CD14-positive monocyte (primary cell): Measurements from ENCODE around the gene PLCXD3. TPM values are rescaled to one million over a fixed set of nuclear protein-coding genes. Genes with fewer than 3 reads are reported as not detected.

Experiments used
- DNase-seq, 3 donors: peaks; one replicate each; pipeline ENCODE4 v3.0.0-alpha.2; 2011 to 2022
- H2AFZ ChIP-seq: 2 replicates; pipeline ENCODE4 v1.6.0; 2012; ENCODE audit warnings: mild to moderate bottlenecking, low read depth, low read length, inconsistent platforms; ENCODE audit not compliant: insufficient read depth, poor library complexity, severe bottlenecking
- H3K27ac ChIP-seq, 2 donors: 1 replicate in 1 of 2; 2 replicates in 1 of 2; pipeline ENCODE4 v1.5.1; 2012 to 2013; ENCODE audit warnings: low read length in 2 of 2, control low read depth in 1 of 2, inconsistent platforms in 1 of 2, low read depth in 1 of 2, mild to moderate bottlenecking in 1 of 2
- H3K27me3 ChIP-seq, 2 donors: one replicate each; pipeline versions ENCODE4 v1.6.0 to v1.6.1; 2011 to 2013; ENCODE audit warnings: low read length in 2 of 2; ENCODE audit not compliant: control insufficient read depth in 2 of 2, insufficient read depth in 2 of 2
- H3K36me3 ChIP-seq, 2 donors: replicated peaks in 1 of 2; 1 replicate in 1 of 2; 2 replicates in 1 of 2; pipeline versions ENCODE4 v1.5.1 to v1.6.1; 2012 to 2013; ENCODE audit warnings: low read length in 2 of 2, control low read depth in 1 of 2, inconsistent platforms in 1 of 2, mild to moderate bottlenecking in 1 of 2; ENCODE audit not compliant: insufficient read depth in 2 of 2, control insufficient read depth in 1 of 2
- H3K4me1 ChIP-seq, 2 donors: 1 replicate in 1 of 2; 2 replicates in 1 of 2; pipeline versions ENCODE4 v1.5.1 to v1.6.1; 2012 to 2013; ENCODE audit warnings: low read length in 2 of 2, control low read depth in 1 of 2, inconsistent platforms in 1 of 2, mild to moderate bottlenecking in 1 of 2, moderate library complexity in 1 of 2; ENCODE audit not compliant: insufficient read depth in 2 of 2, control insufficient read depth in 1 of 2
- H3K4me2 ChIP-seq: replicated peaks from 2 replicates; pipeline ENCODE3; 2012; ENCODE audit warnings: low read length, moderate library complexity, mild to moderate bottlenecking; ENCODE audit not compliant: poor library complexity, severe bottlenecking; ENCODE audit errors: extremely low read depth
- H3K4me3 ChIP-seq, 3 experiments: fragments of 200-600 bp in 1 of 3; sonication (generic) in 1 of 3; replicated peaks in 1 of 3; 1 replicate in 2 of 3; 2 replicates in 1 of 3; pipeline ENCODE4 v1.5.1; 2011 to 2013; ENCODE audit warnings: low read length in 3 of 3, mild to moderate bottlenecking in 3 of 3, control low read depth in 2 of 3, low read depth in 2 of 3, inconsistent platforms in 1 of 3, moderate library complexity in 1 of 3
- H3K79me2 ChIP-seq: 2 replicates; pipeline ENCODE4 v1.6.0; 2012; ENCODE audit warnings: mild to moderate bottlenecking, control low read depth, inconsistent platforms, low read length, moderate library complexity; ENCODE audit not compliant: insufficient read depth
- H3K9ac ChIP-seq: 2 replicates; pipeline ENCODE4 v1.6.0; 2017; ENCODE audit warnings: low read length, mild to moderate bottlenecking; ENCODE audit not compliant: insufficient read depth, poor library complexity, severe bottlenecking
- H3K9me3 ChIP-seq, 2 donors: replicated peaks in 1 of 2; 1 replicate in 1 of 2; 2 replicates in 1 of 2; pipeline versions ENCODE4 v1.5.1 to v1.6.1; 2012 to 2013; ENCODE audit warnings: low read length in 2 of 2, control low read depth in 1 of 2; ENCODE audit not compliant: control insufficient read depth in 1 of 2, insufficient read depth in 1 of 2
- H4K20me1 ChIP-seq: 2 replicates; pipeline ENCODE4 v1.6.0; 2012; ENCODE audit warnings: mild to moderate bottlenecking, low read length, control low read depth, moderate library complexity; ENCODE audit not compliant: insufficient read depth
- H3K27ac Mint-ChIP-seq, 7 donors: one replicate each; pipeline ENCODE4 v1.8.0; 2020; ENCODE audit warnings: mild to moderate bottlenecking in 7 of 7, mixed read lengths in 7 of 7, moderate library complexity in 6 of 7, inconsistent platforms in 2 of 7
- H3K27me3 Mint-ChIP-seq, 3 donors: one replicate each; pipeline ENCODE4 v1.8.0; 2021 to 2022; ENCODE audit warnings: low read depth in 3 of 3, mild to moderate bottlenecking in 3 of 3, mixed read lengths in 3 of 3, moderate library complexity in 3 of 3, inconsistent platforms in 1 of 3
- H3K36me3 Mint-ChIP-seq, 2 donors: one replicate each; pipeline ENCODE4 v1.8.0; 2020; ENCODE audit warnings: mixed read lengths in 2 of 2, inconsistent platforms in 1 of 2, mild to moderate bottlenecking in 1 of 2
- H3K4me1 Mint-ChIP-seq: one replicate; pipeline ENCODE4 v1.8.0; 2020; ENCODE audit warnings: mild to moderate bottlenecking, mixed read lengths
- H3K4me3 Mint-ChIP-seq, 2 donors: one replicate each; pipeline ENCODE4 v1.8.0; 2020; ENCODE audit warnings: mild to moderate bottlenecking in 2 of 2, mixed read lengths in 2 of 2, moderate library complexity in 1 of 2
- H3K9me3 Mint-ChIP-seq, 7 donors: one replicate each; pipeline ENCODE4 v1.8.0; 2020 to 2022; ENCODE audit warnings: mixed read lengths in 7 of 7, mild to moderate bottlenecking in 6 of 7, moderate library complexity in 6 of 7, inconsistent platforms in 2 of 7
- CTCF ChIP-seq: fragments of 200-600 bp; IDR thresholded peaks from one replicate; pipeline ENCODE4 v1.8.0; 2022; ENCODE audit warnings: antibody characterized with exemption, mild to moderate bottlenecking
- WGBS: methylation state at CpG from one replicate; pipeline ENCODE4 v1.1.5; 2013; ENCODE audit warnings: missing lambda C conversion rate; ENCODE audit not compliant: insufficient coverage; 5-methylcytosine and 5-hydroxymethylcytosine counted together
- intact Hi-C, 2 donors: fragments of 100-400 bp; cut with micrococcal nuclease; formaldehyde crosslinking; loops; one replicate each; pipeline versions ENCODE4 v1.15.0 to v1.15.1; 2023
- polyA plus RNA-seq, 3 donors: library from polyadenylated mRNA; depleted of rRNA in 1 of 3; unstranded in 2 of 3; stranded (reverse) in 1 of 3; fragments of 300-500 nt in 2 of 3; fragments of >200 nt in 1 of 3; fragmentation: Illumina TruSeq in 2 of 3; gene quantifications; 1 replicate in 2 of 3; 2 replicates in 1 of 3; pipeline ENCODE4 v1.2.3, GENCODE V29; 2012 to 2021

Gene PLCXD3
- polyA plus RNA-seq, 3 donors, result not detected

GRCh38 chr5:41277476-41278245 lies 232.7 kb downstream of the PLCXD3 start:
- no peak for DNase-seq
- H3K4me3 Mint-ChIP-seq, result no peak overlapping the region
- intact Hi-C loops, result no loop called here
- H3K27ac Mint-ChIP-seq, result no peak overlapping the region
- Histone ChIP-seq H3K4me3 (no peak overlapping the region), H4K20me1 (no peaks in the 10 kb centered on the region), H2AFZ (no peak overlapping the region), H3K79me2 (no peaks in the 10 kb centered on the region), H3K36me3 (no peaks in the 10 kb centered on the region), H3K4me1 (no peaks in the 10 kb centered on the region), H3K27ac (no peak overlapping the region), H3K9ac (no peak overlapping the region), H3K27me3 (no peaks in the 10 kb centered on the region), H3K9me3 (no peaks in the 10 kb centered on the region), H3K4me2 (no peak overlapping the region)
- H3K4me1 Mint-ChIP-seq, result no peaks in the 10 kb centered on the region
- TF ChIP-seq CTCF, result no peak
- no peaks in the 10 kb centered on the region for H3K36me3 Mint-ChIP-seq
- WGBS, result 92% methylated on average over 2 of the region's 4 CpGs
- H3K27me3 Mint-ChIP-seq, result peaks cover 0 to 3% (median 1%) of the 10 kb centered on the region in 3 donors
- peaks cover 0 to 3% (median 0%) of the 10 kb centered on the region in 7 donors for H3K9me3 Mint-ChIP-seq

- Mint-ChIP-seq H3K36me3 (no peaks in the 10 kb centered on the region), H3K4me1 (no peaks in the 10 kb centered on the region), H3K27me3 (peaks cover 0 to 3% (median 0%) of the 10 kb centered on the region in 3 donors), H3K27ac (no peak overlapping the region), H3K9me3 (peaks cover 0 to 3% (median 0%) of the 10 kb centered on the region in 7 donors), H3K4me3 (no peak overlapping the region)
- no peaks in the 10 kb centered on the region for H4K20me1 ChIP-seq
- H3K9me3 ChIP-seq, result no peaks in the 10 kb centered on the region
- no peak overlapping the region for H3K27ac ChIP-seq
- no peak overlapping the region for H2AFZ ChIP-seq
- intact Hi-C loops, result no loop called here
- H3K27me3 ChIP-seq, result no peaks in the 10 kb centered on the region
- H3K4me2 ChIP-seq, result no peak overlapping the region
- no peak overlapping the region for H3K9ac ChIP-seq
- DNase-seq, result no peak
- no peak for TF ChIP-seq CTCF
- no peaks in the 10 kb centered on the region for H3K79me2 ChIP-seq
- H3K4me1 ChIP-seq, result no peaks in the 10 kb centered on the region
- 92% methylated on average over 7 of the region's 8 CpGs for WGBS
- H3K36me3 ChIP-seq, result no peaks in the 10 kb centered on the region
- H3K4me3 ChIP-seq, result no peak overlapping the region
These were observed 234.4 kb downstream of the PLCXD3 start for GRCh38 chr5:41275813-41276512.
